HL-60 (cell line): ENCODE data around the gene NHLRC2.
A peak's percentile ranks its signal among the peaks of the same experiment; 100 is the strongest.

Experiments
- DNase-seq, 2 experiments: peaks; one replicate each; pipeline ENCODE4 v3.0.0-alpha.2; 2010 to 2020; ENCODE audit warnings: low read depth in 1 of 2, low spot score in 1 of 2
- H3K27ac ChIP-seq: fragments of 250-450 bp; sonication (Bioruptor Pico); replicated peaks from 2 replicates; pipeline ENCODE4 v1.5.1; 2020; ENCODE audit warnings: mild to moderate bottlenecking, moderate library complexity
- H3K27me3 ChIP-seq: fragments of 250-450 bp; sonication (Bioruptor Pico); 2 replicates; pipeline ENCODE4 v1.5.1; 2021; ENCODE audit warnings: mild to moderate bottlenecking, moderate library complexity; ENCODE audit not compliant: insufficient read depth, poor library complexity, severe bottlenecking
- H3K4me3 ChIP-seq: replicated peaks from 2 replicates; pipeline ENCODE4 v1.5.1; 2011; ENCODE audit warnings: mild to moderate bottlenecking, control low read depth, low read length; ENCODE audit not compliant: insufficient read depth
- CTCF ChIP-seq: IDR thresholded peaks from one replicate; pipeline ENCODE4 v1.5.1; 2011; ENCODE audit warnings: low read length, control low read depth, inconsistent platforms; ENCODE audit not compliant: insufficient read depth
- GABPA ChIP-seq: IDR thresholded peaks from 2 replicates; pipeline ENCODE4 v1.6.1; 2012; ENCODE audit warnings: low read depth
- POLR2AphosphoS5 ChIP-seq: IDR thresholded peaks from 2 replicates; pipeline ENCODE4 v1.6.1; 2012; ENCODE audit warnings: low read depth
- REST ChIP-seq: IDR thresholded peaks from 2 replicates; pipeline ENCODE4 v1.6.1; 2012; ENCODE audit warnings: low read depth; ENCODE audit not compliant: insufficient replicate concordance
- SPI1 ChIP-seq: IDR thresholded peaks from 2 replicates; pipeline ENCODE4 v1.6.1; 2012; ENCODE audit warnings: low read depth, mild to moderate bottlenecking, borderline replicate concordance

The NHLRC2 gene

GRCh38 chr10:113857210-113857609 lies 2.7 kb downstream of the NHLRC2 start:
- TF ChIP-seq REST (no peak), SPI1 (no peak), GABPA (no peak), CTCF (no peak), POLR2AphosphoS5 (no peak)

GRCh38 chr10:113858541-113858940 lies 4.1 kb downstream of the NHLRC2 start:
- no peak for DNase-seq
- no peak for TF ChIP-seq GABPA
- no peak for TF ChIP-seq REST
- TF ChIP-seq POLR2AphosphoS5, result no peak
- no peak for TF ChIP-seq CTCF
- TF ChIP-seq SPI1, result no peak
- Histone ChIP-seq H3K27me3 (no peaks in the 10 kb centered on the region), H3K4me3 (no peak overlapping the region), H3K27ac (no peak overlapping the region)

More at GRCh38 chr10:113857210-113857609, 2.7 kb downstream of the NHLRC2 start:
- Histone ChIP-seq H3K4me3 (no peak overlapping the region), H3K27ac (no peak overlapping the region), H3K27me3 (no peaks in the 10 kb centered on the region)
- no peak for DNase-seq

GRCh38 chr10:113859261-113859660 lies 4.8 kb downstream of the NHLRC2 start:
- peak overlapping the region; percentile 15 for H3K27ac ChIP-seq
- DNase-seq, result no peak
- H3K4me3 ChIP-seq, result no peak overlapping the region
- peak; percentile 72 for TF ChIP-seq SPI1
- TF ChIP-seq REST, result no peak
- no peak for TF ChIP-seq POLR2AphosphoS5
- TF ChIP-seq GABPA, result no peak
- no peak for TF ChIP-seq CTCF
- no peaks in the 10 kb centered on the region for H3K27me3 ChIP-seq
